HG02798 (cell line): ENCODE measurements around the gene SIDT2.
"Not testable (repeated sequence)": the region's sequence is repeated elsewhere in the genome, so short reads cannot be mapped to it uniquely, and the experiment has no call there.

ENCODE experiments used
- ATAC-seq: cut with Tn5 transposase; IDR thresholded peaks from one replicate; pipeline ENCODE4 v1.9.1; 2021; ENCODE audit warnings: mild to moderate bottlenecking; ENCODE audit not compliant: unreplicated experiment, poor library complexity

Gene SIDT2

GRCh38 chr11:117201658-117202305 is 23.2 kb downstream of the SIDT2 start:
- no peak for ATAC-seq

GRCh38 chr11:117202386-117203068 is 24.0 kb downstream of the SIDT2 start:
- ATAC-seq = no peak

GRCh38 chr11:117203069-117203407 is 24.5 kb downstream of the SIDT2 start:
- no peak for ATAC-seq

DNA sequence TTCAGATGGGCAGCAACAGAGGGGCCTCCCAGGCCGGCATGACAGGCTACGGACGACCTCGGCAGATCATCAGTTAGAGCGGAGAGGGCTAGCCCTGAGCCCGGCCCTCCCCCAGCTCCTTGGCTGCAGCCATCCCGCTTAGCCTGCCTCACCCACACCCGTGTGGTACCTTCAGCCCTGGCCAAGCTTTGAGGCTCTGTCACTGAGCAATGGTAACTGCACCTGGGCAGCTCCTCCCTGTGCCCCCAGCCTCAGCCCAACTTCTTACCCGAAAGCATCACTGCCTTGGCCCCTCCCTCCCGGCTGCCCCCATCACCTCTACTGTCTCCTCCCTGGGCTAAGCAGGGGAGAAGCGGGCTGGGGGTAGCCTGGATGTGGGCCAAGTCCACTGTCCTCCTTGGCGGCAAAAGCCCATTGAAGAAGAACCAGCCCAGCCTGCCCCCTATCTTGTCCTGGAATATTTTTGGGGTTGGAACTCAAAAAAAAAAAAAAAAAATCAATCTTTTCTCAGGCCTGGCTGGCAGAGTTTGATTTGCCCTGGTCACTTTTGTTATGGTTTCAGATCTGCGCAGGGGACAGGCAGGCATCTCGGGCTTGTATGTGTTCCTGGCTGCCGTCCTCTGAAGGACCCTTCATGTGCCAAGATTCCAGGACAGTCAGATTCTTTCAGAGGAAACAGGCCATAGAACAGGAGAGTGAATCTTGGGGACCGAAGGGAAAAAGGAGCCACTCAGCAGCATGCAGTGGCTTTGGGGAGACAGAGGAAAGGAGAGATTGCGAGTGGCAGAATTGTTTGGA is 25.9 kb downstream of the SIDT2 start:
- ATAC-seq = no peak

DNA sequence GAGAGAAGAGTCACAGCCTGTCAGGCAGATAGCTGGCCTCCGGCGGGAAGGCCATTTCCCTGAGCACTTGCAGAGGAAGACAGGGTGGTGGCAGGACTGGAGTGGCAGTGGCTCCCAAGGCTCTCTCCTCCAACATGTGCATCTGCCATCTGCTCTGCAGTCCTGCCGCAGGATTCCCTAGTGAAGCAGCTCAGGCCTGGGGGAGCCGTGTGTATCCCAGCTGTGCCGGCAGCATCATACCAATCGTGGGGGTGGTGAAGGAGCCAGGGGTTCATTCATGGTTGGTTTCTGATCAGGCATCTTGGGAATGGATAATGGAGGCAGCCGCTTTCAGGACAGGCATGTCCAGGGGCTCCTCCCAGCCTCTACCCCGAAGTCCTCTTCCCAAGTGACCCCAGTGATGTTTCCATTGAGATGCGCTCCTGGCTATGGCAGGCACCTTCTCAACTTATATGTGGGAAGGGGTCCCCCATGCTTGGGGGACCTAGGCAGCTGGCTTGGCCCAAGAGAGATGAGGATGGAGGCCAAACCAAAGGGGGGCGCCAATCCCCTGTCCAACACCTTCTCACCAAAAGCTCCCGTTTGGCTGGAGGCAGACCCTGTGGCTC is 26.8 kb downstream of the SIDT2 start:
- no peak for ATAC-seq

DNA sequence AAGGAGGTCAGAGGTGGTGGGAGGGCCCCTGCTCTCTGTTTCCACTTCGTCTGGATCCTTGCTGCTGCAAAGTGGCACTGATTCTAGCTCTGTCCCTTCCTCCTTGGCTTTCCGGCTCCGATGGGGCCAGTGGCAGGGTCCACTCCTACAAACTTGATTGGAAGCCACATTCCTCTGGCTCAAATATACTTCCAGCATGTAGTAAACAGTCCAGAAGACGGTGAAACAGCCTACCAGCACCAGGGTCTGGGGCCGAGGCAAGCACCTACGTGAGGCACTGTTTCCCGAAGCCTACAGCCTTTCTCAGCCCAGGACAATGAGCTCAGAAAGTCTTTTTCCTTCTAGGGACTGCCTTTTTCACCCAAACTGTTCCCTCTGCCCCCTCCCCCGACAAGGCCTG is 27.6 kb downstream of the SIDT2 start:
- not testable (repeated sequence) for ATAC-seq

GRCh38 chr11:117206859-117207258 is 28.3 kb downstream of the SIDT2 start:
- ATAC-seq = not testable (repeated sequence)

- ATAC-seq = not testable (repeated sequence)
Observed at GRCh38 chr11:117207481-117207880, 28.9 kb downstream of the SIDT2 start.

DNA sequence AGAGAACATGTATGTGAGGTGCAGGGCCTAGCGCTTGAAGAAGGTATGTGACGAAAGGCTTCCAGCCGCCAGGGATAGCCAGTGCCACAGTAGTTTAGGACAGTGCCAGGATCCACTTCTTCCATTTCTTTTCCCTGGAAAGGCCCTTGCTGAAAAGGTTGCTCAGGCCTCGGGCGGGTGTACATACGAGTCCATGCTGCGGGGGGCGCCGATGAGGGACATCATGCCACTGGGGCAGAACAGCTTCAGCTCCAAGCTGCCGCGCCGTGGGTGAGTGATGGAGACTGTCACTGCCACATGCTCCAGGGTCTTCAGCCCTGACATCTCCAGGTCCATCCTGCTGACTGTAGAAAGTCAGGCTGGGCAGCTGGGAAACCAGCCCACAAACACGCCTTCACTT is 30.2 kb downstream of the SIDT2 start:
- ATAC-seq = not testable (repeated sequence)

DNA sequence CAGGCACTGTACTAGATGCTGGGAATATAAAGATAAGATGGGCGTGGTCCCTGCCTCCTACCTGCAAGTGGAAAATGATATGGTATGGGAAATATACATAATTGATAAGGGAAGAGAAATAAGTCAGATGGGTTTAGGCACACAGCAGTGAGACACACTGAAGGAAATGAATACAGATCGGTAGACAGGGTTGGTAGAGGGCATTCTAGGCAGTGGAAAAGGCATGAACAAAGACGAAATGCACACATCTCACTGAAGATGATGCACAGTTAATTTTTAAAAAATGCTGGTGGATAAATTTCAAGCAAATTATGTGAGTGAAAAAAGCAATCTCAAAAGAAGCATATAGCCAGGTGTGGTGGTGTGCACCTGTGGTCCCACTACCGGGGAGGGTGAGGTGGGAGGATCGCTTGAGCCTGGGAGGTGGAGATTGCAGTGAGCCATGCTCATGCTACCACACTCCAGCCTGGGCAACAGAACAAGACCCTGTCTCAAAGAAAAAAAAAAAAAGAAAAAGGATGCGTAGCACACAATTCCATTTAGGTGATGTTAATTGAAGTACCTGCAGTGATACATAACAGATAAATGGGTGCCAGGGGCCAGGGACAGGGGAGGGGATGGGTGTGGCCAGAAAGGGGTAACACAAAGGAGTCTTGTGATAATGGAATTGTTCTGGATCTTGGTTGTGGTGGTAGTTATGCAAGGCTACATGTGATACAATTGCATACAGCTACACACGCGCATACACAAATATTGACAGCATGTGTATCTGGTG is 31.0 kb downstream of the SIDT2 start:
- ATAC-seq = not testable (repeated sequence)

- ATAC-seq = no peak
Observed at GRCh38 chr11:117210620-117211019, 32.1 kb downstream of the SIDT2 start.

- ATAC-seq = no peak
Observed at GRCh38 chr11:117212697-117213355, 34.3 kb downstream of the SIDT2 start.

DNA sequence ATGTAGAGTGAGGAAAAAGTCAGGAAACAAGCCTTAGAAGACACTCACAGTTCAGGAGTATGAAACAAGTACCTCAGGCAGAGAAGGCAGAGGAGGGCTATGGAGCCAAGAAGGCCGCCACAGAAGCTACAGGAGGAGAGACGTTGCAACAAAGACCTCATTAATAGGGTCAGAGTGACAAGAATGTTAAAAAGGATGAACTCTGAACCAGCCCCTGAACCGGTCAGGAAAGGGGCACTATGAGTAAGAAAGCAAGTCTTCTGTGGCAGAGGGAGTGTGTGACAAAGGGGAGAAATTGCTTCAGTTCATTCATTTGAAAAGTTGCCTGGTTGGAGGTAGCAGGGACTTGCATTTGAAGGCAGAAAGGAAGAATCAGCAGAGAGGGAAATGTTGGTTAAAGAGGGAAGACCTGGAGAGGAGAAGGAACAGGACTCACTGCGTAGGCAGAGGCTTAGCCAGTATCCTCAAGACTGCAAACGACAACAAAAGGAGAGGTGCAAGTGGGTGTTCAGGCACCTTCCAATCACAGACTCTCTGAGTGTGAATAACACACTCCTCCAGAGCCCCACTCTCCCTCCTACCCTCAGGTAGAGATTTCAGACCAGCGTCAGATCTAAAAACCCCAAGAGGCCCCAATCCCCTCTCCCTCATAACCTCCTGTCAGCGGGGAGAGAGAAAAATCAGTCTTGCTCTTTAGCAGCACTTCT is 36.0 kb downstream of the SIDT2 start:
- no peak for ATAC-seq

DNA sequence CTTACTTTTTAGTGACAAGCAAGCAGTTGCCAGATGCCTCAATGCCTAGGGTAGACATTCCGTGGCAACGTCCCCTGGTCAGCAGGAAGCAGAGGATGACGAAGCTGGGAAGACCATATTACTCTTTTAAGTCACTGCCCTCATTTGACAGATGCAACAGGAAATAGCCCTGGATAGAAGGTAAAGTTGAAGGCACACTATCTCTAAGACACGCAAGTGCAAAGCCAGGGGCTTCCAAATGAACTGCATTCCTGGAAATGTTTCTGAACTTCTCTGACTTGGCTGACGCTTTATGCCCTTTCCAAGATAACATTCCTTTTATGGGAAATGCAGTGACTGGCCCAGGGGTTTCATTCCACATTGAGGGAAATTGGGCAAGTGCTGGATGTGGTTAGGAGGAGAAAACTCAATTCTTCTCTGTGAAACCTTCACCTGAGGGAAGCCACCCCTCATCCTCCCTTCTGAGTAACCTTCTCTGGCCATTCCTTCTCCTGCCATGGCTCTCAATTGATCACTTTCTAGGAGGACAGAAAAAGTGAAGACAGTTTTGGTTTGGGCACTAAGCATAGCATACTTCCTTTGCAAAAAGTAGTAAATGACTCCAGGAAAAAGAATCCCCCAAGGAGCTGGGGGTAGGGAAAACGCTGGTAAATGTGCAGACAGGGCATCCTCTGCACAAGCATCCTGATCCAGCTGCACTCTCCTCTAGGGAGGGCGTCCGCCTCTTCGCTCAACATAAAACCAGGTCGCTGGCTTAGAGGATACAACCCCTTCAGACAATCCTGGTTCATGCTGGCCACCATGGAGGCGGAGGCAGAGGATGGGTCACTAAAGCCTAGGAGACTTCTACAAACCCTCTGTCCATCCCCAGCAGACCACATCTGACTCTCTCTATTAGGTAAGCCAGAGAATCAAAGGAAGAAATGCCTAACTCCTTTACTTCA is 38.9 kb downstream of the SIDT2 start:
- ATAC-seq = no peak

DNA sequence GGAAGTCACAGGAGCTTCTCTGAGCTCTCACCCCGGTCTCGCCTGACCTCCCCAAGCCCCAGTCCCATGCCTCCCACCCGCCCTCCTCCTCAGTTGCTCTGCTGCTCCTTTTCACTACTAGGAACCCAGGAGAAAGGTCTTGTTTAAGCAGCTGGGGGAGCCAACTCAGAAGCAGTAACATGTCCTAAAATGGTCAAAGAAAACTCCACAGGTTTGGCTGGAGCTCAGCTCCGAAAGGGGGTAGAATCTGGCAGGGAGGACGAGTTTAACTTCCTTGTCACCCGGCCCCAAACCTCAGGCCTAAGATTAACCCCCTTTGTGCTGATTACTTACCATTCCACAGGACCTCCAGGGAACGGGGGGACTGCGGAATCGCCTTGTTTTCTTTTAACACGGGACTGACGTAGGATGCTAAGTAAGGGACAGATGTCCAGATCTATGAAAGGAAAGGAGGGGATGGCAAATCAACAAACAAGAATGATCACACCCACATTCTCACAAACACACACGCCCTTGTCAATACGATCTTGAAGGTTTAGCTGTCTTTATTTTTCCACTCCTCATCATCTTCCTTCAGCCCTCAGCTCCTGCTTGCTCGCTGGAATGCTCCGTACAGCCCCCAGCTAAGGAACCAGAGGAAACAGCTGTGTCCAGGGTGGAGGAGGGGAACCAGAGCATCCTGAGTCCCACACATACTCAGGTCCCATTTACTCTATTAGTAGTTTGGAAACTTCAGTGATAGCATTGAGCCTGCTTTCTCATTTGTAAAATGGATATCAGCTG is 39.8 kb downstream of the SIDT2 start:
- ATAC-seq = no peak

DNA sequence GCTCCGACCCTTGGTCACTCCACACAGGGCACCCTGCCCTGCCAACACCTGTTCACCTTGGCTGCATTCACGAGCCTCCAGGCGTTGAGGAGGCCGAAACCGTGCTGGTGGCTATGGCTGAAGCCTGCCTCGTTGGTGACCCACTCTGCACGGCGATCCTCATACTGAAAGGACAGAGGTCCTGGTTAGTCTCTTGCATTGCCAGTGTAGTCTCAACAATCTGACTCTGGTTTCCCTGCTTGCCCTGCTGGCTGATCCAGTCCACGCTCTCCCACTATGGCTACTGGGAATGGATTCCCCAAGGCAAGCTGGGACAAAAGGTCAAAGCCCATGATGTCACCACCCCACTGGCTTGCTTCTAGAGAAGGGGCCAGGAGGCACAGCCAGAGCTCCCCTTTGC is 40.5 kb downstream of the SIDT2 start:
- no peak for ATAC-seq

GRCh38 chr11:117219455-117219854 is 40.9 kb downstream of the SIDT2 start:
- no peak for ATAC-seq
